ENCODE data around the gene LAGE3.

LAGE3 gene

GRCh38 chrX:154478728-154479622 lies at the start of gene LAGE3:
Gene LAGE3, minus strand, starts transcription at chrX:154479281. Its CDS starts 366 bp downstream, at chrX:154478915.
- peak; percentile 91 for DNase-seq

- DNase-seq = peak; percentile 63
Observed at GRCh38 chrX:154526901-154527675, 48.0 kb upstream of the LAGE3 start.

- no peak for DNase-seq
Observed at GRCh38 chrX:154525606-154526490, 46.8 kb upstream of the LAGE3 start.

- no peak for DNase-seq
Observed at GRCh38 chrX:154519389-154519788, 40.3 kb upstream of the LAGE3 start.

- DNase-seq = no peak
Observed at GRCh38 chrX:154517101-154517781, 38.2 kb upstream of the LAGE3 start.

GRCh38 chrX:154516656-154517100 lies 37.6 kb upstream of the LAGE3 start:
- no peak for DNase-seq

- DNase-seq = peak; percentile 87
Observed at GRCh38 chrX:154515966-154516655, 37.0 kb upstream of the LAGE3 start, which contains the start of gene FAM3A. Gene FAM3A, minus strand, starts transcription at chrX:154516232. Its CDS starts 460 bp downstream, at chrX:154515772.

- peak; percentile 8 for DNase-seq
Observed at GRCh38 chrX:154515090-154515965, 36.2 kb upstream of the LAGE3 start.

- no peak for DNase-seq
Observed at GRCh38 chrX:154513716-154514115, 34.6 kb upstream of the LAGE3 start.

- DNase-seq = no peak
Observed at GRCh38 chrX:154512879-154513553, 33.9 kb upstream of the LAGE3 start.

- DNase-seq = no peak
Observed at GRCh38 chrX:154511761-154512160, 32.7 kb upstream of the LAGE3 start.

GRCh38 chrX:154509455-154509854 lies 30.4 kb upstream of the LAGE3 start:
- no peak for DNase-seq

- DNase-seq = no peak
Observed at GRCh38 chrX:154508384-154508745, 29.3 kb upstream of the LAGE3 start.

- no peak for DNase-seq
Observed at GRCh38 chrX:154507673-154508383, 28.7 kb upstream of the LAGE3 start.

- no peak for DNase-seq
Observed at GRCh38 chrX:154506483-154507332, 27.6 kb upstream of the LAGE3 start.

GRCh38 chrX:154505734-154506133 lies 26.7 kb upstream of the LAGE3 start:
- peak; percentile 20 for DNase-seq

- peak; percentile 27 for DNase-seq
Observed at GRCh38 chrX:154502989-154503388, 23.9 kb upstream of the LAGE3 start.

- no peak for DNase-seq
Observed at GRCh38 chrX:154502098-154502497, 23.0 kb upstream of the LAGE3 start.
